Mesenchymal stem cell (in vitro differentiated cells and primary cell): ENCODE measurements around the gene PRDM12.

Experiments
- DNase-seq: peaks from one replicate; pipeline ENCODE4 v3.0.0-alpha.2; 2013
- H2AFZ ChIP-seq: one replicate; pipeline ENCODE4 v1.6.1; 2013; ENCODE audit warnings: low read depth, mild to moderate bottlenecking, control low read depth, inconsistent platforms, low read length, moderate library complexity
- H2AK5ac ChIP-seq: 2 replicates; pipeline ENCODE4 v1.6.1; 2013; ENCODE audit warnings: low read length, moderate library complexity, mild to moderate bottlenecking, inconsistent platforms; ENCODE audit not compliant: severe bottlenecking
- H2BK120ac ChIP-seq: one replicate; pipeline ENCODE4 v1.6.1; 2013; ENCODE audit warnings: low read depth, mild to moderate bottlenecking, inconsistent platforms, low read length, moderate library complexity
- H2BK12ac ChIP-seq, 2 experiments: one replicate each; pipeline ENCODE4 v1.6.1; 2013; ENCODE audit warnings: inconsistent platforms in 2 of 2, low read length in 2 of 2, mild to moderate bottlenecking in 2 of 2, moderate library complexity in 2 of 2, control low read depth in 1 of 2
- H2BK15ac ChIP-seq: one replicate; pipeline ENCODE4 v1.6.1; 2013; ENCODE audit warnings: mild to moderate bottlenecking, low read depth, inconsistent platforms; ENCODE audit not compliant: poor library complexity, severe bottlenecking
- H2BK5ac ChIP-seq: 2 replicates; pipeline ENCODE4 v1.6.1; 2013; ENCODE audit warnings: low read depth, mild to moderate bottlenecking, low read length, control low read depth, inconsistent platforms; ENCODE audit not compliant: poor library complexity, severe bottlenecking
- H3K14ac ChIP-seq, 2 experiments: one replicate each; pipeline ENCODE4 v1.6.1; 2013; ENCODE audit warnings: inconsistent platforms in 2 of 2, low read length in 2 of 2, control low read depth in 1 of 2, mild to moderate bottlenecking in 1 of 2, moderate library complexity in 1 of 2
- H3K18ac ChIP-seq, 2 experiments: one replicate each; pipeline ENCODE4 v1.6.1; 2013; ENCODE audit warnings: inconsistent platforms in 2 of 2, low read length in 2 of 2, control low read depth in 1 of 2, low read depth in 1 of 2, mild to moderate bottlenecking in 1 of 2
- H3K23ac ChIP-seq, 2 experiments: one replicate each; pipeline ENCODE4 v1.6.1; 2013; ENCODE audit warnings: inconsistent platforms in 2 of 2, low read length in 2 of 2, mild to moderate bottlenecking in 2 of 2, moderate library complexity in 2 of 2, control low read depth in 1 of 2
- H3K27ac ChIP-seq: 2 replicates; pipeline ENCODE4 v1.5.1; 2013; ENCODE audit warnings: mild to moderate bottlenecking, moderate library complexity, low read length, control low read depth, inconsistent platforms; ENCODE audit not compliant: poor library complexity, severe bottlenecking
- H3K27me3 ChIP-seq, 2 experiments: 2 replicates each; pipeline versions ENCODE4 v1.6.1 to v1.7.0; 2013; ENCODE audit warnings: low read length in 2 of 2, mild to moderate bottlenecking in 2 of 2, moderate library complexity in 2 of 2, control low read depth in 1 of 2, inconsistent platforms in 1 of 2; ENCODE audit not compliant: control insufficient read depth in 1 of 2, insufficient read depth in 1 of 2
- H3K36me3 ChIP-seq, 2 experiments: 2 replicates each; pipeline versions ENCODE4 v1.6.1 to v1.7.0; 2013; ENCODE audit warnings: low read length in 2 of 2, control low read depth in 1 of 2, inconsistent platforms in 1 of 2, low read depth in 1 of 2, mild to moderate bottlenecking in 1 of 2; ENCODE audit not compliant: insufficient read depth in 2 of 2, control insufficient read depth in 1 of 2
- H3K4ac ChIP-seq, 2 experiments: one replicate each; pipeline ENCODE4 v1.6.1; 2013; ENCODE audit warnings: inconsistent platforms in 2 of 2, low read length in 2 of 2, mild to moderate bottlenecking in 2 of 2, moderate library complexity in 2 of 2, control low read depth in 1 of 2, low read depth in 1 of 2
- H3K4me1 ChIP-seq: 2 replicates; pipeline ENCODE4 v1.6.1; 2013; ENCODE audit warnings: low read depth, low read length, control low read depth; ENCODE audit not compliant: control insufficient read depth, insufficient read depth
- H3K4me2 ChIP-seq: 2 replicates; pipeline ENCODE4 v1.6.1; 2013; ENCODE audit warnings: low read length, mild to moderate bottlenecking, inconsistent platforms; ENCODE audit not compliant: poor library complexity, severe bottlenecking
- H3K4me3 ChIP-seq, 2 experiments: 2 replicates each; pipeline versions ENCODE4 v1.5.1 to v1.7.0; 2013; ENCODE audit warnings: low read length in 2 of 2, mild to moderate bottlenecking in 2 of 2, control low read depth in 1 of 2, low read depth in 1 of 2; ENCODE audit not compliant: insufficient read depth in 1 of 2
- H3K79me1 ChIP-seq: replicated peaks from 2 replicates; pipeline ENCODE4 v1.6.1; 2013; ENCODE audit warnings: mild to moderate bottlenecking, control low read depth, low read length, inconsistent platforms; ENCODE audit not compliant: poor library complexity, severe bottlenecking
- H3K9ac ChIP-seq: 2 replicates; pipeline ENCODE4 v1.7.0; 2013; ENCODE audit warnings: mild to moderate bottlenecking, low read length, moderate library complexity
- H3K9me3 ChIP-seq: 2 replicates; pipeline ENCODE4 v1.7.0; 2013; ENCODE audit warnings: mild to moderate bottlenecking, low read length; ENCODE audit not compliant: control insufficient read depth
- H4K8ac ChIP-seq: one replicate; pipeline ENCODE4 v1.6.1; 2013; ENCODE audit warnings: inconsistent platforms, mild to moderate bottlenecking, low read length, moderate library complexity
- H4K91ac ChIP-seq: one replicate; pipeline ENCODE4 v1.6.1; 2013; ENCODE audit warnings: mild to moderate bottlenecking, low read length, inconsistent platforms
- WGBS: methylation state at CpG from one replicate; pipeline ENCODE4 v1.1.7; 2013; ENCODE audit warnings: mixed read lengths; 5-methylcytosine and 5-hydroxymethylcytosine counted together

The PRDM12 gene

DNA sequence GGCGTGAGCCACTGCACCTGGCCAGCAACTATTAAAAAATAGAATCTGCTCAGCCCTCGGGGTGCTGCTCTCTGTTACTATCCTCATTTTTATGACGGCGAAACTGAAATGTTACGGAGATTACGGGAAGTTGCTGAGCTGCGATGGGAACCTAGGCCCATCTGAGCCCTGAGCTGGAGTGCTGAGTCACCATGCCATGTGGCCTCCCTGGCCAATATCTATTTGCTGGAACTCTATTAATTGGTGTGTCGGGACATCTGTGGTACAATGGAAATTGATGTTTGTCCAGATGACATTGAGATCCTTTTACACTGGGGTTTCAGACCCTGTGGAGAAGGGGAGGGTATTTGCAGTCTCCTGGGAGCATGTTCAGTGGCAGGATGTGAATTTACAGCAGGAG is 8.1 kb downstream of the PRDM12 start:
- Histone ChIP-seq H3K23ac (no peak overlapping the region), H2AFZ (no peak overlapping the region), H3K4me3 (no peak overlapping the region), H3K9me3 (no peaks in the 10 kb centered on the region), H2BK5ac (no peak overlapping the region), H3K18ac (no peak overlapping the region), H3K4me2 (no peak overlapping the region), H4K8ac (no peak overlapping the region), H3K4me1 (no peaks in the 10 kb centered on the region), H3K36me3 (no peaks in the 10 kb centered on the region), H3K27me3 (peaks cover 22 to 26% of the 10 kb centered on the region in 2 experiments), H2BK12ac (no peak overlapping the region), H2AK5ac (no peak overlapping the region), H3K4ac (no peak overlapping the region), H3K14ac (no peak overlapping the region), H4K91ac (no peak overlapping the region), H3K79me1 (no peaks in the 10 kb centered on the region), H2BK120ac (no peak overlapping the region), H3K27ac (no peak overlapping the region), H2BK15ac (no peak overlapping the region), H3K9ac (no peak overlapping the region)
- WGBS: 88% methylated on average over 8 of the region's 8 CpGs
- DNase-seq: no peak

DNA sequence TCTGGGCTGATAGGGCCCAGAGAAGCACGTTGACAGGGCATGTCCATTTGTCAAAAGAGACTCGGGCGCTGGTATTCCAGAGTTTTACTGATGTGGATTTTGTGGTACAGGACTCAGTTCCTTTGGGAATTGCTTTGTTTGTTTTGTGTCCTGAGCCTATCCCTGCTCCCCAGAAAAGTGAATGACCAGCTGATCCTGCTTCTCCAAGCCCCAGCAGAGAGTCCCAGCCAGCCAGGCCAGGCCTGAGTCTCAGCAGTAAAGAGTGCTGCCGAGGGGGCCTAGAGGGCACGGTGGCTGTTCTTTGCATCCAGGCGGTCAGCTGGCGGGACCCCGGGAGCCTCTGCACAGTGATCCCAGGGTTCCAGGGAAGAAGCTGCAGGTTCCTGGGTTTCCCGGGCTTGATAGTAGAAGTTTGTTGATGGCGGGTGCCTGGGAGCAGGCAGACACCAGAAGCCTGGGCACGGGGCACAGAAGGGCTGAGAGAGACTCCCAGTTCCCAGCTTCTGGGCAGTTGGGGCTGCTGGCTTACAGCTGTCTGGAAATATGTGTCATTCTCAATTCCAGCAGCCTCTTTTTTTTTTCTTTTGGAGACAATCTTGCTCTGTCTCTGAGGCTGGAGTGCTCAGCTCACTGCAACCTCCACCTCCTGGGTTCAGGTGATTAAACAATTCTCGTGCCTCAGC is 8.7 kb downstream of the PRDM12 start:
- peak overlapping the region in 1 of 2 experiments; percentile 48 for H2BK12ac ChIP-seq
- no peak overlapping the region for H3K23ac ChIP-seq
- H3K27me3 ChIP-seq: peaks cover 19 to 26% of the 10 kb centered on the region in 2 experiments
- no peak overlapping the region for H3K18ac ChIP-seq
- no peak overlapping the region for H3K14ac ChIP-seq
- 76% methylated on average over 11 of the region's 12 CpGs for WGBS
- no peak overlapping the region for H4K8ac ChIP-seq
- H3K36me3 ChIP-seq: no peaks in the 10 kb centered on the region
- H2BK15ac ChIP-seq: no peak overlapping the region
- DNase-seq: no peak
- H3K27ac ChIP-seq: no peak overlapping the region
- no peak overlapping the region for H3K4me2 ChIP-seq
- H3K4ac ChIP-seq: no peak overlapping the region
- H2AFZ ChIP-seq: no peak overlapping the region
- no peak overlapping the region for H2AK5ac ChIP-seq
- H3K79me1 ChIP-seq: no peaks in the 10 kb centered on the region
- no peak overlapping the region for H3K4me3 ChIP-seq
- H2BK5ac ChIP-seq: no peak overlapping the region
- no peak overlapping the region for H4K91ac ChIP-seq
- no peak overlapping the region for H3K9ac ChIP-seq
- H3K4me1 ChIP-seq: no peaks in the 10 kb centered on the region
- no peaks in the 10 kb centered on the region for H3K9me3 ChIP-seq
- H2BK120ac ChIP-seq: no peak overlapping the region

DNA sequence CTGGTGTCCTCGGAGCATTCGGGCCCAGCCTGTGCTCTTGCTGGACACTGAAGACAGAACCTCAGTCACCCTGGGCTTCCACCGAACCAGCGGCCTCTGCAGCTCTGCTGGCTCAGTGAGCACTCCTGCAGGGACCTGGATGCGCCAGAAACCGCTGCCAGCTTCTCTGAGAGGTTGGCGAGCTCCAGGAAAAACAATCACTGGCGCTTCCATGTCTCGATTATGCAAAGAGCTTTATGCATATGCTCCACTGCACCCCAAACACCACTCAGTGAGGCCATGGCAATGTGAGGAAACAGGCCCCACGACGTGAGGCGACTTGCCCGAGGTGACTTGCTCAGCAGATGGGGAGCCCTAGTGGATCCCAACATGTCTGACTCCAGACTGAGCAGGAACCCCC is 11.0 kb downstream of the PRDM12 start:
- no peak overlapping the region for H4K8ac ChIP-seq

DNA sequence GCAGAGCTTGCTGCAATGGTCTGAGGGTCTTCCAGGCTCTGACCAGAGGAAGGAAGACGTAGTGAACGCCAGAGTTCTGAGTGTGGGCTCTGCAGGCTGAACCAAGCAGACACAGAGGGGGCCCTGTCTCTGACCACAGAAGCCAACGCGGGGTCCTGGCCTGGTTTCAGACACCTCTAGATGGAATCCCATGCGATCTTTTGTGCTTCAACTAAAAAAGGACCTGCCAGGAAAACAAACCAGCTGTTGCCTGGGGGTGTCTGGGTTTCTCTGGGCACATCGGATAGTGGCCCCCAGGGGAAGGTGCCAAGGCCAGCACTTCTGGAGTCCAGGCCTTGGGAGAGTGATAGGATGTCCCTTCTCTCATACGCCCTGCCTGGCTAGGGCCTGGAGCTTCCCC is 12.9 kb downstream of the PRDM12 start:
- H3K27me3 ChIP-seq: peaks cover 20 to 42% of the 10 kb centered on the region in 2 experiments
- no peaks in the 10 kb centered on the region for H3K9me3 ChIP-seq
- H2AK5ac ChIP-seq: no peak overlapping the region
- 84% methylated on average over 7 of the region's 7 CpGs for WGBS
- H3K18ac ChIP-seq: no peak overlapping the region
- no peak overlapping the region for H3K27ac ChIP-seq
- H4K8ac ChIP-seq: no peak overlapping the region
- H3K4me3 ChIP-seq: no peak overlapping the region
- H2BK5ac ChIP-seq: no peak overlapping the region
- peaks cover 10% of the 10 kb centered on the region for H3K4me1 ChIP-seq
- no peaks in the 10 kb centered on the region for H3K79me1 ChIP-seq
- no peak overlapping the region for H3K14ac ChIP-seq
- no peak for DNase-seq
- H3K9ac ChIP-seq: no peak overlapping the region
- H2BK15ac ChIP-seq: no peak overlapping the region
- no peak overlapping the region for H3K4ac ChIP-seq
- no peak overlapping the region for H4K91ac ChIP-seq
- no peak overlapping the region for H2AFZ ChIP-seq
- no peak overlapping the region for H2BK120ac ChIP-seq
- no peaks in the 10 kb centered on the region for H3K36me3 ChIP-seq
- H3K23ac ChIP-seq: no peak overlapping the region
- H2BK12ac ChIP-seq: no peak overlapping the region
- no peak overlapping the region for H3K4me2 ChIP-seq

More for the DNA sequence above, 11.0 kb downstream of the PRDM12 start:
- Histone ChIP-seq H3K14ac (no peak overlapping the region), H2BK5ac (no peak overlapping the region), H4K91ac (no peak overlapping the region), H3K4ac (no peak overlapping the region), H2AK5ac (no peak overlapping the region), H3K79me1 (no peaks in the 10 kb centered on the region), H3K18ac (no peak overlapping the region), H3K9ac (no peak overlapping the region), H3K36me3 (no peaks in the 10 kb centered on the region), H2BK12ac (no peak overlapping the region), H3K4me1 (no peaks in the 10 kb centered on the region), H3K4me2 (no peak overlapping the region), H3K4me3 (no peak overlapping the region), H3K23ac (no peak overlapping the region), H2BK120ac (no peak overlapping the region), H3K9me3 (no peaks in the 10 kb centered on the region), H2BK15ac (peak overlapping the region; percentile 85), H3K27me3 (peaks cover 16 to 39% of the 10 kb centered on the region in 2 experiments), H2AFZ (no peak overlapping the region), H3K27ac (no peak overlapping the region)
- 93% methylated on average over 13 of the region's 13 CpGs for WGBS
- DNase-seq: no peak
